Prostate gland (tissue), 2 donors: ENCODE results near the gene JARID2.

Experiments
- CTCF ChIP-seq, 4 experiments: fragments of 200-600 bp in 2 of 4; fragments of 450-650 bp in 2 of 4; sonication (generic) in 2 of 4; IDR thresholded peaks; 1 replicate in 3 of 4; 2 replicates in 1 of 4; pipeline ENCODE4 v1.5.1; 2016 to 2019; ENCODE audit warnings: antibody characterized with exemption in 4 of 4, mild to moderate bottlenecking in 2 of 4, moderate library complexity in 2 of 4
- POLR2A ChIP-seq: fragments of 450-650 bp; IDR thresholded peaks from one replicate; pipeline ENCODE4 v1.6.1; 2016; ENCODE audit warnings: antibody characterized with exemption, mild to moderate bottlenecking

DNA sequence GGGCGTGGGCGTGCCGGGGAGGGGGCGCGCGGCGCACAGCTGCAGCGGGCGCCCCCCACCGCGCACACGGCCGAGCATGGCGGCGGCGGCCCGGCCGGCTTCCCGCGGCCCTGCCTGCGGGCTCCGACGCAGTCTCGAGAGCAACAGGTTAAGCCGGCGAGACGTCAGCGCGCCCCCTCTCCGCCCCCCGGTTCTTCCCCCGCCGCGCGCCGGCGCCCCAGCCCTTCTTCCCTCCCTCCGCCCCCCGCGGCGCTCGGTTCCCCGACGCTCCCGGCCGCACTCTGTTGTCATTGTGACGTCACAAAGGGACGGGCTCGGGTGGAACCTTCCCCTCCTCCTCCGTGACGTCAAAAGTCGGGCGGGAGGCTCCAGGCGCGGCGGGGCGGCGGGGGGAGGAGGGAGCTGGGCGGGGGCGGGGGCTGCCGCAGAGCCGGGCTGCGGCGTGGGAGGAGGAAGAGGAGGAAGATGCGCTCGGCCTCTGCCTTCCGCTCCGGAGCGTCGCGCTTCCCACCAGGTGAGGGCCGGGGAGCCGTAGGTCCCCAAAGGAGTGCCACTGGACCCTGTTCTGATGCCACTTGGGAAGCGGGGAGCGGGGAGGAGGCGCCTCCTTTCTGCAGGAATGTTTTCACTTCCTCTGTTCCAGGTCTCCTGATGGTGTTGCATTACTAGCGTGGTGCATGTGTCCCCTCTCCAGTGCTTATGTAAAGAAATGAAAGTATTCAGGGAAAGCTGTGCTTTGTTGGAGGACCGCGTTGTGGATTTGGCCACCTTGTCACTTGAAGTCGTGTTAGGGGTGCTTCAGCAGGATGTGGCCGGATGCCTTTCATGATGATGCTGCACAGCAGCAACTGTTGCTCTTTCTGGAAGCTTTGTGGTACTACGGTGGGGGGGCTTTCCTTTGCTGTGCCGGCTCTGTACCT is 2.8 kb downstream of the JARID2 start:
- TF ChIP-seq CTCF (IDR thresholded peaks at IDR 0.05) (peak in 3 of 4 experiments; percentile 45 to 53 (median 51)), POLR2A (peak; percentile 41)
